Loucy (cell line): ENCODE results near the gene SCARB1.

Source experiments
- CTCF ChIP-seq: fragments of 200-600 bp; sonication (generic); conservative IDR thresholded peaks from 2 replicates; pipeline ENCODE4 v1.5.1; 2014; ENCODE audit warnings: mild to moderate bottlenecking, antibody characterized with exemption, low read length
- EZH2phosphoT487 ChIP-seq: fragments of 200-600 bp; IDR thresholded peaks from 2 replicates; pipeline ENCODE4 v1.6.1; 2018; ENCODE audit warnings: antibody characterized with exemption, mild to moderate bottlenecking, moderate library complexity, borderline replicate concordance

- TF ChIP-seq EZH2phosphoT487 (no peak), CTCF (no peak)
Observed at GRCh38 chr12:124821252-124822200, 42.1 kb downstream of the SCARB1 start.
